GM21381 (cell line): Measurements from ENCODE around the gene C1S.

Experiments
- ATAC-seq: cut with Tn5 transposase; IDR thresholded peaks from one replicate; pipeline ENCODE4 v1.9.1; 2021; ENCODE audit warnings: mild to moderate bottlenecking, moderate library complexity; ENCODE audit not compliant: unreplicated experiment

The C1S gene

GRCh38 chr12:7075518-7075917 lies 15.0 kb downstream of the C1S start:
- ATAC-seq: no peak

- ATAC-seq: no peak
Observed at GRCh38 chr12:7075939-7076338, 15.4 kb downstream of the C1S start.

- ATAC-seq: no peak
Observed at GRCh38 chr12:7076493-7076892, 16.0 kb downstream of the C1S start.

- no peak for ATAC-seq
Observed at GRCh38 chr12:7078163-7078562, 17.6 kb downstream of the C1S start.

- ATAC-seq: no peak
Observed at GRCh38 chr12:7079826-7080125, 19.3 kb downstream of the C1S start.

- ATAC-seq: no peak
Observed at GRCh38 chr12:7081037-7081436, 20.5 kb downstream of the C1S start.

GRCh38 chr12:7083125-7083524 lies 22.6 kb downstream of the C1S start:
- ATAC-seq: no peak

GRCh38 chr12:7089196-7089871 lies 28.8 kb downstream of the C1S start:
- ATAC-seq: no peak

GRCh38 chr12:7090222-7090998 lies 29.9 kb downstream of the C1S start:
- ATAC-seq: no peak

- ATAC-seq: no peak
Observed at GRCh38 chr12:7091171-7091570, 30.7 kb downstream of the C1S start.

- no peak for ATAC-seq
Observed at GRCh38 chr12:7091660-7092228, 31.2 kb downstream of the C1S start.

- ATAC-seq: no peak
Observed at GRCh38 chr12:7092229-7092985, 31.9 kb downstream of the C1S start, which contains the start of gene C1R. C1R (minus strand) TSS chr12:7092445; CDS start chr12:7092388, 57 bp downstream.

GRCh38 chr12:7092986-7093460 lies 32.5 kb downstream of the C1S start:
- ATAC-seq: no peak

GRCh38 chr12:7093486-7093885 lies 33.0 kb downstream of the C1S start:
- ATAC-seq: no peak

- ATAC-seq: no peak
Observed at GRCh38 chr12:7093892-7094291, 33.4 kb downstream of the C1S start.

GRCh38 chr12:7096006-7096932 lies 35.8 kb downstream of the C1S start:
- no peak for ATAC-seq

- ATAC-seq: no peak
Observed at GRCh38 chr12:7096979-7097378, 36.5 kb downstream of the C1S start.

- no peak for ATAC-seq
Observed at GRCh38 chr12:7099290-7099996, 38.9 kb downstream of the C1S start.

- ATAC-seq: no peak
Observed at GRCh38 chr12:7100239-7100638, 39.7 kb downstream of the C1S start.
